Mucosa of gallbladder (tissue), 1 donor: ENCODE data around the gene GALNT9. TPM values are rescaled to one million over a fixed set of nuclear protein-coding genes. Genes with fewer than 3 reads are reported as not detected.

Source experiments
- DNase-seq: peaks from one replicate; pipeline ENCODE4 v3.0.0-alpha.2; 2020; ENCODE audit warnings: low spot score
- total RNA-seq: library from RNA; stranded (reverse); gene quantifications from one replicate; pipeline ENCODE4 v1.2.1, GENCODE V29; 2021
- donor health status: DM: no; HTN: no; CAD: no.

GALNT9 gene
- total RNA-seq, 1 donor from 2014 or later: 0.12 TPM

- DNase-seq: no peak
Measured at GRCh38 chr12:132186208-132186856, 143.1 kb downstream of the GALNT9 start.

DNA sequence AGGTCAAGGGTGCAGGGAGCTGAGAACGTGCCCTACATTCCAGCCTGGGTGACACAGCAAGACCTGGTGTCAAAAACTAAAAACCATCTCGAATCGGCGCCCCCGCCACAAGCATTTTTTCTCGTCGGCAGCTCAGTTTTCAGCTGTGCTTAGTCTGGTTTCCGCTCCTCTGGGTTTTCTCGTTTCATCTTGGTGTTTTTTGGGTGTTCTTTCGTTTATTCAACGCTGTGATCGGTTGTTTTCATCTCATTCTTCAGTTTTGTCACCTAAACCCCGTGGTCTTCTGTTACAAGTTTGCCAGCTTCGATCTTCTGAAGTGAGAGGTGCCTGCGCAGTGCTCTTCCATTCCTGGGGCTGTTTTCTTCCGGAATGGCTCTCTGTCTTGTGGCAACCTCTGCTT lies 143.7 kb downstream of the GALNT9 start:
- DNase-seq: no peak

DNA sequence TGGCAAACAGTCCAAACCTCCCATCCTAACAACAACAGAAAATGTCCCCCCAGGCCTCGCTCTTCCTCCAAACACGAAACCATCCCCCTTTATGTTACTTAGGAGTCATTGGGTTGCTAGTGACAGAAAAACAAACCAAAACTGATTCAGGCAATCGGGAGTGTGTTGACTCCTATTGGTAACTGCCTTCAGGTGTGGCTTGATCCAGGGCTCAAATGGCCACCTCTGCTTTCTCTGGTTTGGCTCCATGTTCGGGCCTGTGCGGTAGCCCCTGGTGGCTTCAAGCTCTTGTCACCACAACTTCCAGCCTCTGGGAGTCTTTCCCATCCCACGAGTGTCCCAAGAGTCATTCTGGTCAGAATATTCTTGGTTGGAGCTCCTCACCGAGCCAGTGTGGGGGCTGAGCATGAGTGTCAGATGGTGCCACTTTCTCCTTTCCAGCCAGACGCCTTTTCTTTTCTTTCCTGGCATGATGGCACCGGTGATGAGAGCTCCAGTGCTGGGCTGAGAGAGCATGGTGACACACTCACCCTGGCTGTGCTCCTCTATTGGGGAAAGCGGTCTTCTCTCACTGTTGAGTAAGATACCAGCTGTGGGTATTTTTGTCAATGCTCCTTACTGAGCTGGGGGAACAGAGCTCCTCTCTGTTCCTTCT lies 146.6 kb downstream of the GALNT9 start:
- no peak for DNase-seq

DNA sequence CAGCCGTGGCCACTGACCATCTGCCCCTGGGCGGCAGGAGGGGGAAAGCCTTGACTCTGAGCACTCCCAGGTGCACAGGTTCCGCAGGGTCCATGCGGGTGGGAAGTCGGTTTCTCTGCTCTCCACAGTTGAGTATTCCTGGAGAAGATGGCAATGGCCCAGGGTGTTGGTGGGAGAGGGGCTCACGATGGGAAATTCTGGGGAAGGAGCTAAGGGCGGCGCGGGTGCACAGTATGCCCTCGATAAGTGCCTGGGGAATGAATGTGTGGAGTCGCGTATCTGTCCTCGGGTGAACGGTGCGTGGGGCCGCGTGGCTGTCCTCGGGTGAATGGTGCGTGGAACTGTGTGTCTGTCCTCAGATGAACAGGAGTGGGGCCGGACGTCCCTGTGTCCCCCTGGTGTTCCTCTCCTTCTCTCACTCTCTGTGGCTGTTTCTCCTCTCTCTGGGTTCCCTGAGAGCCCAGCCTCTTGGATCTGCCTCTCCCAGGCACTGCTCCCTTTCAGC lies 147.1 kb downstream of the GALNT9 start:
- DNase-seq: no peak

- no peak for DNase-seq
Measured at GRCh38 chr12:132181570-132182200, 147.7 kb downstream of the GALNT9 start.

DNA sequence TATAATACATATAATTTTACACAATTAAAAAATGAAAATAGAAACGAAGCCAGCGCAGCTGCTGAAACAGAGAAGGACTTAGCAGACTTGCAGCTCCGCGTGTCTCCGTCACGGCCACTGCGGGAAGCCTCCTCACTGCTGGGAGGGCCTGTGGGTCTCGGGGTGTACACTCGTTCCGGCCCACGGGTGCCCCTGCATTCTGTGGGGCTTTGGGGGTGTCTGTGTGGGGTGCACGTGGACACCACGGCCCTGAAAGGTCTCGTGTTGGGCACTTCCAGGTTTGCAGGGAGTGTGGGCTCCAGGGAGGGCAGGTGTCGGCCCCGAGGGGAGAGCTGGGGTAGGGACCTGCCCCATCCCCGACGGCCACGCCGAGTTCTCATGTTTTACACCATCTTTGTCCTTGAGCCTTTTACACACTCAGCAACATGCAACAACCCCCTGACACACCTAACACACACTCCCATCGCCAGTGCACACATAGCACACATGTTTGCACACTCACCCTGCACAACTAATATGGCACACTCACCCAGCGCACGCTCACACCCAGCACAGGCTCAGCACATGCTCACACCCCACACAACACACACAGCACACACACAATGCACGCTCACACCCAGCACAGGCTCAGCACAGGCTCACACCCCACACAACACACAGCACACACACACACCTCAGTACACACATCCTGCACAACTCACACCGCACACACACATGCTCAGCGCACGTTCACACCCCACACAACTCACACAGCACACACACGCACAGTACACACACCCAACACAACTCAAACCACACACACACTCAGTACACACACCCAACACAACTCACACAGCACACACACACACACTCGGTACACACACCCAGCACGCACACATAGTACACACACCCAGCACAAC lies 148.5 kb downstream of the GALNT9 start:
- DNase-seq: no peak

- DNase-seq: no peak
Measured at GRCh38 chr12:132179431-132180362, 149.7 kb downstream of the GALNT9 start.

DNA sequence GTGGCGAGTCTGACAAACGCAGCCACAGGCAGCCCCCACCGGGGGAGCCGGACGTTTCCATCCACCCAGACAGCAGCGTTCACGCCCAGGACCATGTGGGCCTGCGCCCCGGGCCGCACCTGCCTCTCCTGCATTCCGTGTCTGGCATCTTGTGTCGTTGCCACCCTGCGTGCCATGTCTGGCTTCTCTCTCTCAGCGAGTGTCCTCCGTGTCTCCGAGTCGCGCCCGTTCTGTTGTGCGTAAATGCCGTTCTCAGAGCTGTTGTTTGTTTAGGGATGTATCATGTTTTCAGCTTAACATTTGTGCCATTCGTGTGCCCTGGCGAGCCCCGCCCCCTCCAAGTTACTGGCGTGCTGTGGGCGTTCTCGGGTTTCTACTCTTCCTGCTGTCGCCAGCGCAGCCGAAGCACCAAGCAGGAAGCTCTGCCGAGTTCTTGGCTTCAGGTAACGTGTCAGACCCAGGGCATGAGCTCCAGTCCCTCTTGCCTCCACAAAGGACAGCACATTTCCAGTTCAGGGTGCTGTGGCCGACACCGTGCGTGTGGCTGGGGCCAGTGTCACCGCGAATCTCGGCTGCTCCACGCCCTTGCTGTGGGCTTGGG lies 150.5 kb downstream of the GALNT9 start:
- DNase-seq: no peak

GRCh38 chr12:132178316-132178715 lies 151.1 kb downstream of the GALNT9 start:
- no peak for DNase-seq

- no peak for DNase-seq
Measured at GRCh38 chr12:132176920-132177551, 152.4 kb downstream of the GALNT9 start.

DNA sequence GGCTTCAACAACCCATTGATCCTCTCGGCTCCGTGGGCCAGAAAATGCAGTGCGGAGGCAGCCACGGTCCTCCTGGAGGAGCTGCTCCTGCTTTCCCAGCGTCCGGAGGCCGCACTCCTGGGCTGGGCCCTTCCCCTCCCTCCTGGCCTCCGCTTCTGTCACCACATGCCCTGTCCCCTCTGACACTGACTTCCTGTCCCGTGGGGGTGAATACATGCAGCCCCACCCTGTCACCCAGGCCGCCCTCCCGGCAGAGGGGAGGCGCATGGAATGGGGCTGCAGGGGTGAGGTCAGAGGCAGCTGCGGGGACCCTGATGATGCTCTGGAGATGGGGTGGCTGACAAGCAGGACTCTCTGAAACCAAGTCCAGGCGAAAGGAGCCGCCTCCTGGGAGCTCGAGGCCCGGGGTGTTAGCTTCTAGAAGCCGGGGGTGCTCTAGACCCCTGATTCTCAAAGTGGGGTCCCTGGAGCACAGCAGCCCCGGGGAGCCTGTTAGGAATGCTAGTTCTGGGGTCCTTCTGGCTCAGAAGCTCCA lies 152.9 kb downstream of the GALNT9 start:
- DNase-seq: no peak

GRCh38 chr12:132175496-132176384 lies 153.6 kb downstream of the GALNT9 start:
- DNase-seq: no peak

GRCh38 chr12:132174839-132175490 lies 154.4 kb downstream of the GALNT9 start:
- no peak for DNase-seq

DNA sequence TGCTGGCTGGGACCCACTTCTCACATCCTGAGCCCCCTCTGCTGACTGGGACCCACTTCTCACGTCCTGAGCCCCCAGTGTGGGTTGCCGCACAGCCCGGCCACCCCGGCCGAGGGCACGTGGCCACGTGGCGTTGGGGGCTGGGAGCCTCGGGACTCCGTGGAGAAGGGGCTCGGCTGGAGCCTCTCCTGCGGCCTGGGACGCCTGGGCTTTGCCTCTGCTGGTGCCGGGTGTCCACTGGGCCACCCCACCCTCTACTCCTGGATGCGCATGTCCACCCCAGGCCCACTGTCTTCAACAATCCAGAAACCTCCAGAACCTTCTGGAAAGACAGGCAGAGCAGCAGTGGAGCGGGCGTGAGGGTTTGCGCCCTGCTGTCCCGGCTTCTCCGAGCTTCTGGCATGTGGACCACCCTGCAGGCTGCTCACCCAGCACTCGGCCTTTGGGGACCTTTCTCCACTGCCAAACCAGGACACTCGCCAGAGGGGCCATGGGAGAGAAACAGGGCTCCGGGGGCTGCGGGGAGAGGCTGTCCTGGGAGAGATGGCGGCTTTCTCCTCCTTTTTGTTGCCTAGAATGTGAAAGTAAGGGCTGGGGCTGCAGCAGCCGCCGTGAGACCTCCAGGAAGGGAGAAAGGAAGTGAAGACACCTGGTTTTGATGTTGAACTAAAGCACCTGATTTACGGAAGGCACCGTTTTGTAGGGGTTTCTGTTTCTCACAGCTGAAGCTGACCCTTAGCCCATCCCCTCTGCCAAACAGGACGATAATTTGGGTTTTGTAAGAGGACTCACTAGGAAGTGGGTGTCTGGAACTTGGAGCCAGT lies 155.2 kb downstream of the GALNT9 start:
- no peak for DNase-seq

- DNase-seq: no peak
Measured at GRCh38 chr12:132173135-132174014, 156.0 kb downstream of the GALNT9 start.

GRCh38 chr12:132172619-132173018 lies 156.8 kb downstream of the GALNT9 start:
- DNase-seq: no peak
